Stomach (tissue), 9 donors: Measurements from ENCODE around the gene DOCK1. TPM values are rescaled to one million over a fixed set of nuclear protein-coding genes. Genes with fewer than 3 reads are reported as not detected.
"Not testable (repeated sequence)": the region's sequence is repeated elsewhere in the genome, so short reads cannot be mapped to it uniquely, and the experiment has no call there.

Experiments used
- DNase-seq, 2 donors: peaks; one replicate each; pipeline versions ENCODE4 v3.0.0 to v3.0.0-alpha.2; 2013 to 2019
- H3K27ac ChIP-seq, 5 donors: fragments of 200-600 bp in 4 of 5; sonication (generic) in 4 of 5; one replicate each; pipeline ENCODE4 v1.5.1; 2013 to 2019; ENCODE audit warnings: mild to moderate bottlenecking in 1 of 5, moderate library complexity in 1 of 5
- H3K27me3 ChIP-seq, 3 donors: fragments of 200-600 bp; sonication (generic); one replicate each; pipeline ENCODE4 v1.5.1; 2017 to 2019; ENCODE audit warnings: mixed run types in 1 of 3
- H3K36me3 ChIP-seq, 4 donors: fragments of 200-600 bp; sonication (generic); 1 replicate in 3 of 4; 2 replicates in 1 of 4; pipeline ENCODE4 v1.5.1; 2016 to 2019
- H3K4me1 ChIP-seq, 4 donors: fragments of 200-600 bp; sonication (generic); one replicate each; pipeline ENCODE4 v1.5.1; 2016 to 2019
- H3K4me3 ChIP-seq, 4 donors: fragments of 200-600 bp; sonication (generic) in 3 of 4; one replicate each; pipeline ENCODE4 v1.5.1; 2016 to 2019; ENCODE audit warnings: mild to moderate bottlenecking in 1 of 4
- H3K9me3 ChIP-seq, 4 donors: fragments of 200-600 bp; sonication (generic); one replicate each; pipeline ENCODE4 v1.5.1; 2016 to 2019
- EP300 ChIP-seq: sonication (generic); formaldehyde crosslinking; IDR thresholded peaks from one replicate; pipeline ENCODE4 v1.6.1; 2017; ENCODE audit warnings: antibody characterized with exemption
- POLR2A ChIP-seq, 4 donors: fragments of 450-650 bp; IDR thresholded peaks; one replicate each; pipeline ENCODE4 v1.6.1; 2016; ENCODE audit warnings: antibody characterized with exemption in 4 of 4, control low read depth in 2 of 4, mild to moderate bottlenecking in 1 of 4, moderate library complexity in 1 of 4
- POLR2AphosphoS5 ChIP-seq, 3 donors: sonication (generic); formaldehyde crosslinking; IDR thresholded peaks; one replicate each; pipeline ENCODE4 v1.6.1; 2016; ENCODE audit warnings: antibody characterized with exemption in 3 of 3
- WGBS, 5 donors: extraction: QIAGEN DNeasy Blood & Tissue Kit in 3 of 5; methylation state at CpG; one replicate each; pipeline versions ENCODE4 v1.1.5 to v1.1.7; 2013 to 2018; 5-methylcytosine and 5-hydroxymethylcytosine counted together
- intact Hi-C: fragments of 100-400 bp; cut with DNase I; formaldehyde crosslinking; loops from one replicate; pipeline ENCODE4 v1.15.1; 2023; ENCODE audit warnings: low total_unique reads
- polyA plus RNA-seq, 3 donors: library from polyadenylated mRNA; stranded (reverse); fragments of 200-250 nt; gene quantifications; one replicate each; pipeline ENCODE4 v1.2.3, GENCODE V29; 2013
- total RNA-seq, 5 donors: library from RNA; depleted of rRNA; stranded (reverse); fragments of >200 nt; gene quantifications; one replicate each; pipeline versions ENCODE4 v1.1.0 to v1.2.3, GENCODE V29; 2014 to 2016
- TF ChIP-seq, protein P1 (sequence below), 7 experiments: fragments of 450-650 bp in 4 of 7; fragments of 200-600 bp in 3 of 7; sonication (generic) in 3 of 7; IDR thresholded peaks; one replicate each; pipeline ENCODE4 v1.5.1; 2016 to 2019; ENCODE audit warnings: antibody characterized with exemption in 7 of 7, control low read depth in 2 of 7, mild to moderate bottlenecking in 1 of 7
- donor health status: healthy with polysubstance abuse.
- donor health status: Bipolar disorder and iron deficiency.
- donor health status: healthy.

Gene DOCK1
- total and polyA plus RNA-seq, 8 donors = 8.4 to 114 (median 35.0) TPM

DNA sequence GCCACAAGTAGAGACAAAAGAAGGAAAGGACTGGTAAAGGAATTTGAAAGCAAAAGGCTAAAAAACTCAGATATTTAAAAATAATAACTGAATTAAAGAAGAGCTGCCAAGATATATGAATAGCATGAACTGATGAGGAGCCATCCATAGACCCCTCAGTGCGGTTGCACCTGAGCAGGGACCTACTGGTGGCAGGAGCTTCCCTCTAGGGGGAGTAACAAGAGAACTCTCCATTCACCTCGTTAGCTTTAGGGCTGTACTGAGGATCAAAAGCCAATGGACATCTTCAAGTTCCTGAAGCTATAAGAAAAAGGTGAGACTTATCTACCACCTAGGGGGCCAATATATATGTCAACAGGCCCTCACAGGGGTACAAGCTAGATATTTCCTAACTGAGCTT lies 27.8 kb upstream of the DOCK1 start:
- Histone ChIP-seq H3K4me3 (no peak overlapping the region), H3K27ac (no peak overlapping the region), H3K27me3 (peaks cover 0 to 18% (median 0%) of the 10 kb centered on the region in 3 donors), H3K9me3 (no peaks in the 10 kb centered on the region), H3K4me1 (no peaks in the 10 kb centered on the region), H3K36me3 (no peaks in the 10 kb centered on the region)
- intact Hi-C loops = no loop called here
- TF ChIP-seq EP300 (no peak), POLR2A (IDR thresholded peaks at IDR 0.05) (no peak), POLR2AphosphoS5 (IDR thresholded peaks at IDR 0.05) (no peak)
- TF ChIP-seq, protein P1, sequence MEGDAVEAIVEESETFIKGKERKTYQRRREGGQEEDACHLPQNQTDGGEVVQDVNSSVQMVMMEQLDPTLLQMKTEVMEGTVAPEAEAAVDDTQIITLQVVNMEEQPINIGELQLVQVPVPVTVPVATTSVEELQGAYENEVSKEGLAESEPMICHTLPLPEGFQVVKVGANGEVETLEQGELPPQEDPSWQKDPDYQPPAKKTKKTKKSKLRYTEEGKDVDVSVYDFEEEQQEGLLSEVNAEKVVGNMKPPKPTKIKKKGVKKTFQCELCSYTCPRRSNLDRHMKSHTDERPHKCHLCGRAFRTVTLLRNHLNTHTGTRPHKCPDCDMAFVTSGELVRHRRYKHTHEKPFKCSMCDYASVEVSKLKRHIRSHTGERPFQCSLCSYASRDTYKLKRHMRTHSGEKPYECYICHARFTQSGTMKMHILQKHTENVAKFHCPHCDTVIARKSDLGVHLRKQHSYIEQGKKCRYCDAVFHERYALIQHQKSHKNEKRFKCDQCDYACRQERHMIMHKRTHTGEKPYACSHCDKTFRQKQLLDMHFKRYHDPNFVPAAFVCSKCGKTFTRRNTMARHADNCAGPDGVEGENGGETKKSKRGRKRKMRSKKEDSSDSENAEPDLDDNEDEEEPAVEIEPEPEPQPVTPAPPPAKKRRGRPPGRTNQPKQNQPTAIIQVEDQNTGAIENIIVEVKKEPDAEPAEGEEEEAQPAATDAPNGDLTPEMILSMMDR (IDR thresholded peaks at IDR 0.05) = no peak
- 57 to 74% (median 61%) methylated on average over 2 of the region's 2 CpGs for WGBS, 5 donors
- DNase-seq = no peak

- H3K4me3 ChIP-seq = no peak overlapping the region
- no peak for TF ChIP-seq EP300
- TF ChIP-seq POLR2A (IDR thresholded peaks at IDR 0.05) = no peak
- TF ChIP-seq, protein P1 (IDR thresholded peaks at IDR 0.05) = no peak
- no peak for TF ChIP-seq POLR2AphosphoS5 (IDR thresholded peaks at IDR 0.05)
- DNase-seq = no peak
- intact Hi-C loops = no loop called here
- H3K9me3 ChIP-seq = no peaks in the 10 kb centered on the region
- no peak overlapping the region for H3K27ac ChIP-seq
- no peaks in the 10 kb centered on the region for H3K4me1 ChIP-seq
- peaks cover 0 to 18% (median 0%) of the 10 kb centered on the region in 3 donors for H3K27me3 ChIP-seq
- no peaks in the 10 kb centered on the region for H3K36me3 ChIP-seq
- WGBS, 5 donors = 80 to 92% (median 91%) methylated on average over 7 to 10 of the region's 10 CpGs
Observed at GRCh38 chr10:126878594-126878993, 26.6 kb upstream of the DOCK1 start.

- no peaks in the 10 kb centered on the region for H3K9me3 ChIP-seq
- intact Hi-C loops = no loop called here
- peaks cover 0 to 18% (median 0%) of the 10 kb centered on the region in 3 donors for H3K27me3 ChIP-seq
- no peaks in the 10 kb centered on the region for H3K36me3 ChIP-seq
- no peak overlapping the region for H3K27ac ChIP-seq
- whole genome bisulfite sequencing, 5 donors = 66 to 82% (median 78%) methylated on average over 4 to 5 of the region's 5 CpGs
- no peaks in the 10 kb centered on the region for H3K4me1 ChIP-seq
- TF ChIP-seq, protein P1 (IDR thresholded peaks at IDR 0.05) = no peak
- TF ChIP-seq POLR2AphosphoS5 (IDR thresholded peaks at IDR 0.05) = no peak
- no peak for TF ChIP-seq EP300
- TF ChIP-seq POLR2A (IDR thresholded peaks at IDR 0.05) = no peak
- DNase-seq = no peak
- no peak overlapping the region for H3K4me3 ChIP-seq
Observed at GRCh38 chr10:126880926-126881325, 24.3 kb upstream of the DOCK1 start.

DNA sequence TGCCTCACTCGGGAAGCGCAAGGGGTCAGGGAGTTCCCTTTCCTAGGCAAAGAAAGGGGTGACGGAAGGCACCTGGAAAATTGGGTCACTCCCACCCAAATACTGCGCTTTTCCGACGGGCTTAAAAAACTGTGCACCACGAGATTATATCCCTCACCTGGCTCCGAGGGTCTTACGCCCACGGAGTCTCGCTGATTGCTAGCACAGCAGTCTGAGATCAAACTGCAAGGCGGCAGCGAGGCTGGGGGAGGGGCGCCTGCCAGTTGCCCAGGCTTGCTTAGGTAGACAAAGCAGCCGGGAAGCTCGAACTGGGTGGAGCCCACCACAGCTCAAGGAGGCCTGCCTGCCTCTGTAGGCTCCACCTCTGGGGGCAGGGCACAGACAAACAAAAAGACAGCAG lies 23.2 kb upstream of the DOCK1 start:
- H3K9me3 ChIP-seq, intact Hi-C loops, DNase-seq, H3K27ac ChIP-seq, H3K4me3 ChIP-seq, H3K36me3 ChIP-seq, H3K4me1 ChIP-seq: not testable (repeated sequence)
- 12 to 17% (median 15%) methylated on average over 15 to 16 of the region's 16 CpGs; no CpG with 5 or more reads in 1 of the 5 donors for WGBS, 5 donors
- H3K27me3 ChIP-seq = peaks cover 0 to 18% (median 0%) of the 10 kb centered on the region in 3 donors

DNA sequence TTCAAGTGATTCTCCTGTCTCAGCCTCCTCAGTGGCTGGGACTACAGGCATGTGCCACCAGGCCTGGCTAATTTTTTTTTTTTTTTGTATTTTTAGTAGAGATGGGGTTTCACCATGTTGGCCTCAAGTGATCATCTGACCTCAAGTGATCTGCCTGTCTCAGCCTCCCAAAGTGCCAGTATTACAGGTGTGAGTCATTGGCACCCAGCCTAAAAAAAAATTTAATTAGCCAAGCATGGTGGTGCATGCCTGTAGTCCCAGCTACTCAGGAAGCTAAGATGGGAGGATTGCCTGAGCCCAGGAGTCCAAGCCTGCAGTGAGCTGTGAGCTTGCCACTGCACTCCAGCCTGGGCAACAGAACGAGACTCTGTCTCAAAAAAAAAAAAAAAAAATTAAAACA lies 16.8 kb upstream of the DOCK1 start:
- H3K27ac ChIP-seq, intact Hi-C loops, H3K4me1 ChIP-seq, H3K4me3 ChIP-seq, DNase-seq, H3K9me3 ChIP-seq, H3K27me3 ChIP-seq, H3K36me3 ChIP-seq: not testable (repeated sequence)
- 60 to 83% (median 75%) methylated on average over 1 of the region's 1 CpG for WGBS, 5 donors
